Stimulated activated CD4-positive, alpha-beta T cell treated with anti-CD3 and anti-CD28 coated beads, Interleukin-1b, Interleukin-23, amount 100 ng/mL, for 1 hour (primary cell): Measurements from ENCODE around the gene B3GAT3.
"Not testable (repeated sequence)": the region's sequence is repeated elsewhere in the genome, so short reads cannot be mapped to it uniquely, and the experiment has no call there.

ENCODE experiments used
- DNase-seq, 2 donors: peaks; one replicate each; pipeline ENCODE4 v3.0.0-alpha.2; 2020; ENCODE audit warnings: low read depth in 2 of 2

The B3GAT3 gene

DNA sequence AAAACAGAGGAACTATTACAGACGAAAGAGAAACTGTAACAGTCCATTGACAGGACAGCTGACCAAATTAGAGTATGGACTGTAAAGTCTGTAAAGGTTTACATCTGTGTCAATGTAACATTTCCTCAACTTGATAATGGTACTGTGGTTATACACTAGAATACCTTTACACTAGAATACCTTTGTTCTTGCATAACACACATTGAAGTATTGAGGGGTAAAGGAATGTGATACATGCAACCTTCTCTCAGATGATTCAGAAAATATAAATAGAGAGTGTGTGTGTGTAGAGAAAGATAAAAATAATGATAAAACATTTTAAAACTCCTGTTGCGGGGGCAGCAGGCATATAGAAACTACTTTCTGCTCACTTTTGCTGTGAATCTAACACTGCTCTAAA is 42.5 kb downstream of the B3GAT3 start:
- DNase-seq = no peak

DNA sequence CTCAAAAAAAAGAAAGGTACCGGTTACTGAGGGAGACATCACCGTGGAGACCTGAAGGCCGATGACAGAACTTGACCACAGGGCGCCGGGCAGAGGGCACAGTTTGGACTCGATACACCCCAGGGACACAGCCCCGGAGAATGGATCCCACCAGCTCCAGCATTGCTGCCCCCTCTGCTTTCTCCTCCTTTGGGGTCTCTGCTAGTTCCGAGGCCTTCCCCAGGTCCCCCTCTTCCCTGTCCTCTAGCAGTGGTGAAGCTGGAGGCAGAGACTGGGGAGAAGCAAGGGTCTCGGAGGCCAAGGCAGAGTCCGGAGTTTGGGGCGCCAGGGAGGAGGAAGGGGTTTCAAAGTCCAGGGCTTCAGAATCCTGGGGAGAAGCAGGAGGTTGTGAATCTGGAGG is 43.2 kb downstream of the B3GAT3 start:
- DNase-seq = no peak

DNA sequence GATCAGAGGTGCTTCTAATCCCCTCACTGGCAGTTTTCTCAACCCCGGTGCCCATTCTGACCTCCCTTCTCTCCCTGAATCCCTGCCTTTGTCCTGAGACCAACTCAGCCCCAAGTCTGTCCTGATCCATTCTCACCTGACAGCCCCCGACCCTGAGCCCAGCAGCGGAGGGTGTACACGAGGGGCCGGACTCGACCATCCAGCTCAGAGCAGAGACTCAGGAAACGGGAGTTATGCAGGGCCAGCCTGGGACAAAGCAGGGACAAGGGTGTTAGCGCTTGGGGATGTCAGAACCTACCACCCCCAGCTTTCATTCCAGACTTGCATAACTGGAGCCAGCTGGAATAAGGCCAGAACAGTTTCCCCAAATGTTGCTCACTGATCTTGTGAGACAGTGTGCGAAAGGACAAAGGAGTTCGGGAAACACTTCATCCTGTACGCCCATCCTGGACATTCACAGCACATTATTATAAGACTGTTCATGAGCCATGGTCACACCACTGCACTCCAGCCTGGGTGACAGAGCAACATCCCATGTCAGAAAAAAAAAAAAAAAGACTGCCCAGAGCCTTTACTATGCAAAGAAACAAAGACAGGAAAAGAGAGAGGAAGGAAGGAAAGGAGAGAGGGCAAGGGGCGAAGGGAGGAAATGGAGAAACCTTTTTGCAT is 44.6 kb downstream of the B3GAT3 start:
- no peak for DNase-seq

DNA sequence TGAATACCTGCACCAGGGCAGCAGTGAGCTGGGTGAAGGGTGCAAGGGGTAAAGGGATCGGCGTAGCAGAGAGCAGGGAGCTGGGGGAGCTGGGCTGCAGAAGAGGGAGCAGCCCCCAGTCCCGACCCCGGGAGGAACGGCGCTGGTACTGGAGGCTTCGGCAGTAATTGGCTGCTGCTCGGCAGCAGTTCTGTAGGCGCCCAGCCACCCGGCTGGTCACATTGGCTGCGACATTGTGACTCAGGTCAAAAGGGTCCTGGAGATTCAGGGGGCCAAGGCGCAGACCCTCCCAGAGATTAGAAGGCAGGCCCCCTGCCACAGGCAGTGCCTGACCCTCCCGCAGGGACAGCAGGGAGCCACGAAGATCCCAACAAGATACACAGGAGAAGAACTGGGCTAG is 45.9 kb downstream of the B3GAT3 start:
- no peak for DNase-seq

DNA sequence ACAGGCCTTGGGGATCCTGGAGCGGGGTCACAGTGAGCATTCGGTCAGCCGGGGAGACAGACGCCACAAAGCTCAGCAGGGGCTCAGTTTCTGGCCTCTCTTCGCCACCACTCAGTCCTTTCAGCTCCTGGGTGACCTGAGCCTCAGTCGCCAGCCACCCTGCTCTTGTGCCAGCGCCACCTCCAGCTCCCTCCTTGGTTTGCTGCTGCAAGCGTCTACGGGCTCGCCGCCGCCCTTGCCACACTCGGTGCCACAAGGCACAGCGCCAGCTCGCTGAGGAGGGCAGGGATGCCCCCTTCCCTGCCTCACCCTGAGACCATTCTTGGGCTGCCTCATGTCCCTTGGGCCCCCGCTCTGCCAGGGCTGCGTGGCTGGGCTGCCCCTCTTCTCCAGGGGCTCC is 46.6 kb downstream of the B3GAT3 start:
- DNase-seq = no peak

DNA sequence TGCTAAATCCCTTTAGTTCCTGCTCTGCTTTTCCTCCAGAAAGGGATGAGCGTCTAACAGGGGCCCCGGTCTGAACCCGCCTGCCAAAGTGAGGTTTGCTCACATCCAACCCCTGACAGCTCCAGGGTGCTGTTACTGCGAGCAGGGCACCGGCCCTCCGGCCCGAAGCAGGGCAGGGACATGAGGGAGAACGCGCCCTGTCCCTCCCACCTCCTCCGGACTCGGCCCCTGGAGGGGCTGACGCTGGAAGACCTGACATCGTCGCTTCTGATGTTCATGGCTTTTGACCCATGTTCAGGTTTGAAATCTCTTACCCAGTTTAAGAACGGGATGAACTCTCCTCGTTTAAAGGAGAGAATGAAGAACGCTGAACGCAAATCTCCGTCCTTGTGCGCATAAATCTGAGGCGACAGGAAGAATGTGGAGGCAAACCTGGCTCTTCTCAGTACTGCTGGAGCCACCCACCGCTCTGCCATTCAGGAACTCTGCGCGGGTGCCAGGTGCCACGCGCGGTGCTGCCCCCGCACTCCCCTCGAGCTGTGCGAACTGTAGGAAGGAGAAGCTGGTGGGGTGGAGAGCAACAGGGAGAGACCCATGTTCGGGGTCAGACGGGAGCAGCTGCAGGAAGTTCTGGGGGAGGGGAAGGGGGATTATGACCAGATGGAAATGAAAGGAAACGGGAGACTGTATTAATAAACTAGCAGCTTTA is 47.3 kb downstream of the B3GAT3 start:
- no peak for DNase-seq

DNA sequence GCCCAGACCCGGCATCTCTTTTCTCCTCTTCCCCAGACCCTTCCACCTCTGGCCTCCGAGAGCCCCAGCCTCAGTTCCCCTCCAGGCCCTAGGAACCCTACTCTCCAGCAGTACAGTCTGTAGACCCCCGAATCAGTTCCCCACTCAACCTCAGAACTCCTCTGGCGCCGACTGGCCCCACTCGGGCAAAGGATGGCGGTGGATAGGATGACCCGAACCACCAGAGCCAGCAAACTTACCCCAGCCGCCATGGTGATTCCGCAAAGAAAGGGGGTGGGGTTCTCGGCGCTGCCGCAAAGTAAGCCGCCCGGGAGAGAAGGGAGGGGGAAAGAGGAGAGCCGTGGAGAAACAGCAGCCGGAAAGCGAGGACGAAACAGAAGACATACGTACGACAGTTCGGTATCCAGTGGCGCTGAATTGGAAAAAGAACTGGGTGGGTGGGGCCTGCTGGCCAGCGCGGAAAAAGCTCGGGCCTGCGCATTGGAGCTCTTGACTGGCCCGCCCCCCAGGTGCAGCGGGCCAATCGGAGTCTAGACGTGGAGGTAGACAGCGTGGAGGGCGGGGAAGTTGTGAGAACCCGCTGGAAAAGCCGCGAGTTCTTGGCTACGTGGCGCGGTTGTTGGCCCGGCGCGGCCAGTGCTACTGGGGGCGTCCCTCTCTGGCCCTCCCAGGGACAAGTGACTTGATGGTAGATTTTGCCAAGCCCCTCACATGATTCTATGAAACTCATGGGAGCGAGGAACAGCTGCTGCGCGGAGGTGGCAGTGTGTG is 48.0 kb downstream of the B3GAT3 start, which contains the start of gene EEF1G:
Gene EEF1G, minus strand, starts transcription at position 300 of the 771 bp plus-strand sequence. Its CDS starts 49 bp downstream, at position 251.
- DNase-seq = peak; percentile 89 to 95

DNA sequence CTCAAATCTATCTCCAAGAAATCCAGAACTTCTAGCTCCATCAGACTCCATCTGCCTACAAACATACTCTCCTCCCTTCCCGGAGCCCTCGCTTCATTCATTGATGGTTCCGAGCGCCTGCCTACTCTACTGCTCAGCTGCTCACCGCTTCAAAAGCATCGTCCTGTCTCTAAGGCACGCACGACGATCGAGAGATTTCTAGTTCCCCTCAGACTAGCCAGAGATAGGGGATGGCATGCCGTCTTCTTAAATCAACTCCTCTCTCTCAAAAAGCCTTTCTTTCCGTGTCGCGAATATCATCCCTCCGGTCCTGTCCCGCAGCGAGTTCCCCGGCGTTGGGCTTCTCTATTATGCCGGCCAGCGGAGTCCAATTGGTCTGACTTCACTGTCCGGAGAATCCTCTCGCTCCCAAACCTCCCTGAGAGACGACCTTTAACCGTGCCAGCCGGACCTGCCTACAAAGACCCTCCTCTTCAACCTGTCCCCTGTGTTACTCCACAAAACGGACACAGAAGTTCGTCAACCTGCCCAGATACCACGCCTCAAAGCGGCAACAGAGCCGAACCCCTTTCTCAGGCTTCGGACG is 48.7 kb downstream of the B3GAT3 start:
- DNase-seq = no peak

DNA sequence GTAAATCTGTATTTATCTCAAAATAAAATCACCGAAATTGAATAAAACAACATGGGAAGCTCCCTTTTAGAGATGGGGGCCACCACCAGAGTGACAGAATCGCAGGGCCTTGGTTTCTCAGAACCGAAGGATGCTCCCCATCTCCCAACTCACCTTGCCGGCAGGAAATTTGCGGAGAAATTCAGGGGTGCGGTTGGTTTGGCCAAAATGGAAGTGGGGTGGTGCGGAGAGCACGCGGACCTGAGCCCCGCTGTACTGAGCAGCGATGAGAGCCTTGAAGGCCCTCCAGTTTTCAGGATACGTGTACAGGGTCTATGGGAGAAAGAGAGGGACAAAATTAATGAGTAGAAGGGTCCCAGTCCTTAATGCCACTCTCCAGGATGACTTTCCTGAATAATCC is 49.4 kb downstream of the B3GAT3 start:
- no peak for DNase-seq

DNA sequence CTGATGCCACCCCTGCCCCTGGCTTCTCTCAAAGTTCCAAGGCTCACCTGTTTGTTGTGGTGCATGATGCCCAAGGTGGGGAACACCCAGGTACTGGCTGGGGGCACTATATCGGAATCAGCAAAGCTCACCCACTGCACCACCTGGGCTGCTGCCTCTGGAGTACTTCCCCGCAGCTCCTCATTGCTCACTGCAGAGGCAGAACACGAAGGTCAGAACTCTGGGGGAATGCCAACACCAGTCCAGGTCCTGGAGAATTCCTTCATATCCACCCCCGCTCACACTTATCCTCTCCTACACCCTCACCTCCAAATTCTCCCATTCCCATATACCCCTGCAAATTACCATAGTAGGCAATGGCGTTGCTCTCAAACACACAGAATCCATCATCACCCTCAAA is 50.3 kb downstream of the B3GAT3 start:
- DNase-seq = not testable (repeated sequence)

DNA sequence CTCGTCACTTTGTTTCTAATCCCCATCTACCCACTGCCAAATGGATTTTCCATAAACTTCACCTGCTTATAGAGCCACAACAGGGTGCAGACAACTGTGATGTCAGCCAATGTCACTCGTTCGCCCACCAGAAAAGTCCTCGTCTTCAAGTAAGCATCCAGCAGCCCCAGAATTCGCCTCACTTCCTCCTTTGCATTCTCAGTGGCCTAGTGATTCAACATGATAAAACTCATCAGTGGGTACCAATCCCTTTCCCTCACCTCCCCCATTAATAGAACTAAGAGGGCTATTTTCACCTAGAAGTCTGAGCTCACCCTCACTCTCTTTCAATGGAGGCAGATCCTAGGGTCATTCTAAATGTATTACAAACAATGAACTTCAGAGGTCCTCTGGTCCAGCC is 50.9 kb downstream of the B3GAT3 start:
- not testable (repeated sequence) for DNase-seq

DNA sequence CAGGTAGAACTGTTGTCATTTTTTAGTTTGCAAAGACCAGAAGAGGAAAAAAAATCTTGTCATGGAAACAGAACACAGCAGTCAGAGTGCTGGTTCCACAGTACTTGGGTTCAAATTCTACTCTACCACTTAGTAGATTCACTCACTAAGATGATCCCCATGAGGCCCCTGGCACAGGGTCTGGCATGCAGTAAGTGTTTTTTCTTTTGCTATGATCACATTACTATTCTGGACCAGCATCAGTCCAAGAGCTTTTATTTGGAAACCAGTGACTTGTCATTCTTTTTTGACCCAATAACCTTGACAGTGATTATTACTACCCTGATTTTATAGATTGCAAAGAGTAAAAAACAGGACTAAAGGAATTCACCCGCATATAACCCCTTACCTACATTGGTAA is 52.2 kb downstream of the B3GAT3 start:
- no peak for DNase-seq

DNA sequence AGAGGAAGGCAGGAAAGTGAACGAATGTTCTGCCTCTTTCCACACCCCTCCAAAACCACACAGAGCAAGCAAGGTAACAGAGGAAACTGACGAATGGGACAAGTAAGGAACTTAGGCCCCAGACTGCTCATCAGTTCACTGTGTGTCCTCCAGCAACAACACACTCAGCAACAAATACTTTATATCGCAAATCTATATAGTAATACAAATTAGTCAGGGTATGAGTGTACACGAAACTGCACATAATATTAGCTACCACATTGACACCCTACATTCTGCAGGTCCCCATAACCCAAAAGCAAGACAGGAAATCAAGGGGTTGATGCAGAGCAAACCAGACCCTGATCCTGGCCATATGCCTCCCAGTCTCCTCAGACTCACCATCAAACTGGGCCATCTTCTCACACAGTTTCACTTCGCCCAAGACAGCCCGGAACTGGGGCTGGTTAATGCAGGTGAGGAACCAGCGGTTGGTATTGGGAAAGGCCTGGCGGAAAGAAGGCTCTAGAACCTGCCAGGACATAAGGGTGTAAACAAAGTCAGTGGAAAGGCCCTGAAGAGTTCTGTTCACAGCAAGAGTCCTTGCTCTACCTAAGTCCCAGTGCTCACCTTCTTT is 54.7 kb downstream of the B3GAT3 start:
- DNase-seq = no peak

DNA sequence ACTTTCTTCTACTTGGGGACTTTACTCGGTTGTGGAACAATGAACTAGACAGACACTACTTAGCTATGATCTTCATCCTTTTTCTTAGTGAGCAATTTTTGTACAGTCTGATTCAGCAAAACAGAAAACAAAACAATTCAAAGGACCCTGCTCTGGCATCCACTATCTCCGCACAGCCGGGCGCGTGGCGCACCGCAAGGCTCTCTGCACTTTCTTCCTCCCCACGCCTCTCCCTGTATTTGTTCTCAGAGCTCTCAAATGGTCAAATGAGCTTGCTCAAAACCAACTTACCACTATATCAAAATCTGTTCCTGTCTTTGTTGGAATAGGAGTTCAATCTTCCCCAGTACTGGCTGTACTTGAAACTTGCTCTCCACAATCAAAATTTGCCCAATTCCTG is 55.5 kb downstream of the B3GAT3 start:
- DNase-seq = no peak
